Endothelial cell (in vitro differentiated cells): Measurements from ENCODE around the gene VSTM4. TPM values are rescaled to one million over a fixed set of nuclear protein-coding genes. Genes with fewer than 3 reads are reported as not detected.

Experiments
- DNase-seq: peaks from one replicate; pipeline ENCODE4 v3.0.0; 2021; ENCODE audit warnings: low spot score
- H3K27ac Mint-ChIP-seq: one replicate; pipeline ENCODE4 v1.8.0; 2021; ENCODE audit warnings: mixed read lengths, inconsistent platforms; ENCODE audit not compliant: unreplicated experiment
- H3K27me3 Mint-ChIP-seq: one replicate; pipeline ENCODE4 v1.8.0; 2021; ENCODE audit warnings: mild to moderate bottlenecking, moderate library complexity, mixed read lengths, inconsistent platforms; ENCODE audit not compliant: unreplicated experiment
- H3K36me3 Mint-ChIP-seq: one replicate; pipeline ENCODE4 v1.8.0; 2021; ENCODE audit warnings: mild to moderate bottlenecking, low read depth, mixed read lengths, inconsistent platforms; ENCODE audit not compliant: unreplicated experiment
- H3K4me1 Mint-ChIP-seq: one replicate; pipeline ENCODE4 v1.8.0; 2021; ENCODE audit warnings: mild to moderate bottlenecking, mixed read lengths, inconsistent platforms; ENCODE audit not compliant: unreplicated experiment
- H3K4me3 Mint-ChIP-seq: one replicate; pipeline ENCODE4 v1.8.0; 2021; ENCODE audit warnings: mild to moderate bottlenecking, mixed read lengths, inconsistent platforms; ENCODE audit not compliant: unreplicated experiment
- H3K9me3 Mint-ChIP-seq: one replicate; pipeline ENCODE4 v1.8.0; 2021; ENCODE audit warnings: mixed read lengths, inconsistent platforms; ENCODE audit not compliant: unreplicated experiment
- CTCF ChIP-seq: fragments of 200-600 bp; sonication (generic); IDR thresholded peaks from one replicate; pipeline ENCODE4 v1.5.0; 2021; ENCODE audit warnings: antibody characterized with exemption; ENCODE audit not compliant: unreplicated experiment
- total RNA-seq: library from RNA; stranded (reverse); fragmentation: NEBNext Ultra II Directional; extraction: Animal tissue kit (Norgen Biotek cat#: 25700); gene quantifications from one replicate; pipeline ENCODE4 v1.2.1, GENCODE V29; 2021; ENCODE audit not compliant: unreplicated experiment

Gene VSTM4
- total RNA-seq, 1 donor from 2014 or later, result 0.38 TPM

GRCh38 chr10:49149881-49150280 lies 34.6 kb upstream of the VSTM4 start:
- no peak for TF ChIP-seq CTCF
- no peaks in the 10 kb centered on the region for H3K4me1 Mint-ChIP-seq
- no peak for DNase-seq
- no peak overlapping the region for H3K27ac Mint-ChIP-seq
- H3K9me3 Mint-ChIP-seq, result peaks cover 3% of the 10 kb centered on the region
- peaks cover 3% of the 10 kb centered on the region for H3K36me3 Mint-ChIP-seq
- no peak overlapping the region for H3K4me3 Mint-ChIP-seq
- H3K27me3 Mint-ChIP-seq, result peaks cover 1% of the 10 kb centered on the region

- Mint-ChIP-seq H3K27me3 (peaks cover 1% of the 10 kb centered on the region), H3K4me1 (no peaks in the 10 kb centered on the region), H3K36me3 (peaks cover 3% of the 10 kb centered on the region), H3K27ac (no peak overlapping the region), H3K4me3 (no peak overlapping the region), H3K9me3 (peaks cover 3% of the 10 kb centered on the region)
- DNase-seq, result no peak
- TF ChIP-seq CTCF, result no peak
Observed at GRCh38 chr10:49144058-49144720, 28.9 kb upstream of the VSTM4 start.

GRCh38 chr10:49143249-49143648 lies 27.9 kb upstream of the VSTM4 start:
- no peak overlapping the region for H3K27ac Mint-ChIP-seq
- H3K36me3 Mint-ChIP-seq, result peaks cover 2% of the 10 kb centered on the region
- peaks cover 3% of the 10 kb centered on the region for H3K9me3 Mint-ChIP-seq
- no peaks in the 10 kb centered on the region for H3K4me1 Mint-ChIP-seq
- no peak overlapping the region for H3K4me3 Mint-ChIP-seq
- TF ChIP-seq CTCF, result no peak
- peaks cover 1% of the 10 kb centered on the region for H3K27me3 Mint-ChIP-seq
- no peak for DNase-seq

GRCh38 chr10:49141541-49142332 lies 26.4 kb upstream of the VSTM4 start:
- no peak for TF ChIP-seq CTCF
- Mint-ChIP-seq H3K27me3 (peaks cover 1% of the 10 kb centered on the region), H3K9me3 (peaks cover 3% of the 10 kb centered on the region), H3K36me3 (no peaks in the 10 kb centered on the region), H3K4me1 (no peaks in the 10 kb centered on the region), H3K27ac (no peak overlapping the region), H3K4me3 (no peak overlapping the region)
- DNase-seq, result no peak
